ENCODE data around the gene PDCD10. TPM values are rescaled to one million over a fixed set of nuclear protein-coding genes. Genes with fewer than 3 reads are reported as not detected.

The PDCD10 gene
- polyA plus RNA-seq (2014; cell fraction: cytosol; rRNA removed), result 87.5 and 93.0 TPM in 2 replicates
- 57.4 and 57.8 TPM in 2 replicates for polyA plus RNA-seq (2014; cell fraction: nucleus; rRNA removed)

- DNase-seq (ENCODE audit: low spot score), result peak; percentile 100
These were observed at the start of gene PDCD10 for GRCh38 chr3:167734498-167735232. Gene PDCD10, minus strand, starts transcription at chr3:167734892. Its CDS starts 14,735 bp downstream, at chr3:167720157.

DNA sequence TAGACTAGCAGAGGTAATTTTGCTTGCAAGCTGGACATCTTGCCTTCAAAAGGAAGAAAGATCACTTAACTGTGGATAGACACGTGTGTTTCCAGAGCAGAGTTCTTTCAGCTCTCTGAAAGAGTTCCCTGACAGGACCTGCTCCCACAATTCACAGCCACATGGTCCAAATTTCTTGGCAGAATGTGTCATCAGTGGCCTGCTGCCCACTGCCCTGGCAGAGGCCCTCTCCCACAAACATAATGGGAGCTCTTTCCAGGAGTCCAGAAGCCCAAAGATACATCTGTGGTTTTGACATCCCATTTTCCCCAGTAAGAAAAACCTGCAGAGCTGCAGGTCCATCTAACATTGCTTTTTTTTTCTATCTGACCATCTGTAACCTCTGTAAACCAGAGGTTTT is 49.1 kb upstream of the PDCD10 start:
- DNase-seq (ENCODE audit: low spot score), result no peak

- DNase-seq (ENCODE audit: low spot score), result no peak
These were observed 45.7 kb upstream of the PDCD10 start for GRCh38 chr3:167780214-167780883.

- DNase-seq (ENCODE audit: low spot score), result no peak
These were observed 42.7 kb upstream of the PDCD10 start for GRCh38 chr3:167777356-167777755.

DNA sequence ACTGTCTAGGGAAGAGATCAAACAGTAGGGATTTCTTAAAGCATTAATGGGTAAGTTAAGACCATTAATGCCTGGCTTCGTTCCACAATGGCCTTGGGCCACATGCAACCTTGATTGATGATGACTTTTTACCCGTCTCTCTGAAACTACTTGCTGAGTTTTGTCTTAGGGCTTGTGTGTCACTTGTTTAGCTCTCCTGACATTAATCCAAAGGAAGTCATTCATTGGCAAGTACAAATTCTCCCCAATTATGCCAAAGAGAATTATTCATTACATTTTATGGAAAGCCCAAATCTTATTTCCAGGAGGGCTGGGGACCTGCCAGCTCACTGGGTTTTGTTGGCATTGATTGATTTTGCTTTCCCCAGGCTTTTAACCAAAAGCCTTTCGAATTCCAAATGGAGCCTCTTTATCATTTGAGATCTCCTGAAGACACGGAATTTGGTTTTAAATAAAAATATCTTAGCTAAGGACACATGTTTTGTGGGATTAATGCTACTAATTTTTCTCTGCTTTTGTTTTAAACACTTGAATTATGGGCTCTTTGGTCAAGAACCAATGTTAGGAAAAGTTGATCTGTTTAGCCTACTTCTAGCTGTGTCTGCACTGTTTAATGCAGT is 41.5 kb upstream of the PDCD10 start:
- no peak for DNase-seq (ENCODE audit: low spot score)

DNA sequence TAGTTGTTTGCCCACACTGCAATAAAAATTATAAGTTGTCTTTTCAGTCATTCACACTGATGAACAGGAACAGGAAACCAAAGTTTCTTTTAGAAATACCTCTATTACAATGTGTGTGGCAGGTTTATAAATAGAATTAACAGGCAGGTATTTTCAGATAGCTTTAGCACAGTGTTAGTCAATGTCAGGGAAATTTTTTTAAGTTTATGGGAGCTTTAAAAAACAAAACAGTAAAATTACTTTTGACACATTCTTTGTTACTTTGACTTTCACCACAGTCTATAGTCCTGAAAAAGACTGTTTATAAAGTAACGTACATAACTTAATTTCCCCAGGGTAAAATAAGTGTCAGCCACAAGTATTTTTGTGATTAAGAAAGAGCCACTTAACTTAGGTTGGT is 38.9 kb upstream of the PDCD10 start:
- no peak for DNase-seq (ENCODE audit: low spot score)

- no peak for DNase-seq (ENCODE audit: low spot score)
These were observed 38.3 kb upstream of the PDCD10 start for GRCh38 chr3:167772992-167773391.

- DNase-seq (ENCODE audit: low spot score), result no peak
These were observed 27.6 kb upstream of the PDCD10 start for GRCh38 chr3:167762296-167762695.

DNA sequence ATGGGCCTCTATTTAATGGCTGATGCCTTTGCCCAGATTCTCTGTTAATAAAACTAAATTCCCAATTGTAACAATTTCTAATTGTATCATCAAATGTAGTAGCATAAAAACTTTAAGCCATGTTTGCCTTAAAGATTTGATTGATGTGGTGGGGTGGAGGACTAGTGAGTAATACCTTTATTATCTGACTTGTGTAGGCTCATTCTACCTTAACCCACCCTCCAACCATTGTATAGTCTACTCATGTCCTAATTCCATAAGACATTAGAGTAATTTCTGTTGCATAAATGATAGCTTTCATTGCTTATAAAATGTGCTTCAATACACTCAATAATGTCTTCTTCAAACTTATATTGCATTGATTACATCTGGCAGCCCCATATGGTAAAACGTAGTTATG is 26.6 kb upstream of the PDCD10 start:
- no peak for DNase-seq (ENCODE audit: low spot score)

GRCh38 chr3:167754049-167754448 is 19.4 kb upstream of the PDCD10 start:
- DNase-seq (ENCODE audit: low spot score), result no peak

- no peak for DNase-seq (ENCODE audit: low spot score)
These were observed 15.7 kb upstream of the PDCD10 start for GRCh38 chr3:167750272-167750971.

DNA sequence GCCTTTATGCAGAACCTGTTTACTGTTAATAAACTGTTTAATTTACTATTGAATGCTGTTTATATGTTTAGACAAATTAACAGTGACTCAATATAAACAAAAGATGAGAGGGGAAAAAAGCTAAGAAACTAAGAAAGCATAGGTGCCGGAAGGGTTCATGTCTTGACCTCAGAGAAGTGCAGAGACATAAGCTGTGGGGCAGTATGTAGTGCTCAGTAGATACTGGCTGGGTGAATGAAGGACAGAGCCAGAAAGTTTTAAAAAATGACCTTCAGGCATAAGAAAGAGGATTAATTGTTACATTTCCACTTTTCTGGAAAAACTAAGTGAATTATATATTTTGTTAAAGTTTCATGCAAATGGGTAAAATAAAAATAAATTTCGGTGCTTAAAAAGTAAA is 15.0 kb upstream of the PDCD10 start:
- DNase-seq (ENCODE audit: low spot score), result no peak

GRCh38 chr3:167749209-167749608 is 14.5 kb upstream of the PDCD10 start:
- DNase-seq (ENCODE audit: low spot score), result no peak

- DNase-seq (ENCODE audit: low spot score), result no peak
These were observed 9.1 kb upstream of the PDCD10 start for GRCh38 chr3:167743799-167744198.

DNA sequence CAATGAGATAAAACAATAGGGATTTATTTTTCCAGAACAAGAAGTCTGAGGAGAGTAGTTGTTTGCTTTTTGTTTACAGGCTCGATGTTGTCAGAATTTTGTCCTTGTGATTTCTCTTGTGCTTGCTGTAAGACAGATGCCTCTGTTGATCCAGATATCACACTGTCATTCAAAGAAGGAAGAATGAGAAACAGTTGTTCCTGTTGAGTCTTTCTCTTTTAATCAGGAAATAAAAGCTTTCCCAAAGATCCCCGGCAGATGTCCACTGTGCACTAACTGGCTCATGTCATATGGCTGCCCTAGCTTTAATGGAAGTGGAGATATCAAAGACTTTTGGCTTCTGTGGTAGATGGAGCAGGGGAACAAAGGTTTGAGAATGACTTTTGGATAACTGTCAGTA is 7.6 kb upstream of the PDCD10 start:
- no peak for DNase-seq (ENCODE audit: low spot score)

- DNase-seq (ENCODE audit: low spot score), result peak; percentile 33
These were observed 6.4 kb upstream of the PDCD10 start for GRCh38 chr3:167740961-167741587.

- DNase-seq (ENCODE audit: low spot score), result no peak
These were observed 4.6 kb upstream of the PDCD10 start for GRCh38 chr3:167739190-167739810.

DNA sequence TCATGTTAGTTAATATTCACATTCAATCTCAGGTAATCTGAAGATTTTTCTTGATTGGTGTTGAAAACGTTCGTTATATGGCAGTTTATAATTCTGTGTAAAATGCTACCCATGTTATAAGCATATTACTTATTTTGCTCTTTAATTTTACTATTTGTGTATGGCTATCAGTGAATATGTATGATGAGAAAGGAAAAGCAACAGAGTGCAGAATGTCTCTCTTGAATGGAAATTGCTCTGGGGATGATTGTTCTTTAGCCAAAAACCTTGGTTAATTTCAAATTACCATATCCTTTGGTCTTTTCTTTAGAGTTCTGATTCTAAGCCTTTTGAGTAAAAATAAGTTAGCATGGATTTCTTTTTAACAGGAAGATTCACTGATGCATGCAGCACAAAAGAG is 3.3 kb upstream of the PDCD10 start:
- DNase-seq (ENCODE audit: low spot score), result no peak

GRCh38 chr3:167736997-167737396 is 2.3 kb upstream of the PDCD10 start:
- no peak for DNase-seq (ENCODE audit: low spot score)

DNA sequence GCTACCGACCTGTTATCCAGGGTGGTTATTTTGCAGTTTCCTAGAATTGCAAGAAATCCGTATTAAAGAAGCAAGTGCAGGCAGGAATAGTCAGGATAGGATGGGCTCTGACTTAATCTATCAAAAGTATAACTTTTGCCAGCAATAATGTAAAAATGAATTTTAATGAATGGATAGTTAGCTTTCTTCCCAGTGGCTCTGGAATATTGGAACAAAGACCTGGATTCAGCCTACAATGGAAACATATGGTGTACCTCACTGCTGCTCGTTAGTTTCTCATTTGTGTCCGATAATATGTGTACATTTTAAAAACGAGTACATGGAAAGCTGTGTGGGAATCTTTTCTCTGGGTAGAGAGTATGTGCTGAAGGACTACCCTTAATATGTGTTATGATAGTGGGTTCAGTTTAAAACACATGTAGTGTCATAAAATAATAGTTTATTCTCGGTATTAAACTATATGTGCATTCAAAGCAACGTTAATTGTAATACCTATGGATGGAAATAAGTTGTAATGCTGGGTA is 1.6 kb upstream of the PDCD10 start:
- DNase-seq (ENCODE audit: low spot score), result no peak
